ENCODE measurements around the gene PACS1. TPM values are rescaled to one million over a fixed set of nuclear protein-coding genes. Genes with fewer than 3 reads are reported as not detected.

Gene PACS1
- total RNA-seq, 1 experiment from 2014 or later = 33.5 TPM

- DNase-seq (ENCODE audit: unreplicated experiment) = no peak
- POLR2A ChIA-PET = interaction anchor here (0.7 to 1.5 kb wide), 5 partner anchors 37 to 1482 kb away, joined by 3 to 5 read pairs (median 3); partner anchors contain the start of gene PCNX3
- intact Hi-C loops (cut with micrococcal nuclease) = no loop called here
- no peaks in the 10 kb centered on the region for H3K9me3 Mint-ChIP-seq (ENCODE audit: unreplicated experiment)
- CTCF ChIA-PET = interaction anchor here (0.6 to 1.3 kb wide), 16 partner anchors 11 to 514 kb away, joined by 3 to 7 read pairs (median 4); no protein-coding TSS in a partner anchor
- TF ChIP-seq, protein P1, sequence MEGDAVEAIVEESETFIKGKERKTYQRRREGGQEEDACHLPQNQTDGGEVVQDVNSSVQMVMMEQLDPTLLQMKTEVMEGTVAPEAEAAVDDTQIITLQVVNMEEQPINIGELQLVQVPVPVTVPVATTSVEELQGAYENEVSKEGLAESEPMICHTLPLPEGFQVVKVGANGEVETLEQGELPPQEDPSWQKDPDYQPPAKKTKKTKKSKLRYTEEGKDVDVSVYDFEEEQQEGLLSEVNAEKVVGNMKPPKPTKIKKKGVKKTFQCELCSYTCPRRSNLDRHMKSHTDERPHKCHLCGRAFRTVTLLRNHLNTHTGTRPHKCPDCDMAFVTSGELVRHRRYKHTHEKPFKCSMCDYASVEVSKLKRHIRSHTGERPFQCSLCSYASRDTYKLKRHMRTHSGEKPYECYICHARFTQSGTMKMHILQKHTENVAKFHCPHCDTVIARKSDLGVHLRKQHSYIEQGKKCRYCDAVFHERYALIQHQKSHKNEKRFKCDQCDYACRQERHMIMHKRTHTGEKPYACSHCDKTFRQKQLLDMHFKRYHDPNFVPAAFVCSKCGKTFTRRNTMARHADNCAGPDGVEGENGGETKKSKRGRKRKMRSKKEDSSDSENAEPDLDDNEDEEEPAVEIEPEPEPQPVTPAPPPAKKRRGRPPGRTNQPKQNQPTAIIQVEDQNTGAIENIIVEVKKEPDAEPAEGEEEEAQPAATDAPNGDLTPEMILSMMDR (IDR thresholded peaks at IDR 0.05; ENCODE audit: unreplicated experiment) = no peak
- H3K4me1 Mint-ChIP-seq (ENCODE audit: insufficient read depth, unreplicated experiment) = peaks cover 12% of the 10 kb centered on the region
- TSS peak; percentile 27 for BruUV-seq (replicated peaks)
- H3K36me3 Mint-ChIP-seq (ENCODE audit: insufficient read depth, unreplicated experiment) = peaks cover 38% of the 10 kb centered on the region
- peak overlapping the region; percentile 79 for H3K4me3 Mint-ChIP-seq (ENCODE audit: unreplicated experiment)
- H3K27ac Mint-ChIP-seq (ENCODE audit: low read depth, unreplicated experiment) = no peak overlapping the region
- H3K27me3 Mint-ChIP-seq (ENCODE audit: insufficient read depth, unreplicated experiment) = no peaks in the 10 kb centered on the region
These were observed 189.2 kb downstream of the PACS1 start for GRCh38 chr11:66259225-66259624.

DNA sequence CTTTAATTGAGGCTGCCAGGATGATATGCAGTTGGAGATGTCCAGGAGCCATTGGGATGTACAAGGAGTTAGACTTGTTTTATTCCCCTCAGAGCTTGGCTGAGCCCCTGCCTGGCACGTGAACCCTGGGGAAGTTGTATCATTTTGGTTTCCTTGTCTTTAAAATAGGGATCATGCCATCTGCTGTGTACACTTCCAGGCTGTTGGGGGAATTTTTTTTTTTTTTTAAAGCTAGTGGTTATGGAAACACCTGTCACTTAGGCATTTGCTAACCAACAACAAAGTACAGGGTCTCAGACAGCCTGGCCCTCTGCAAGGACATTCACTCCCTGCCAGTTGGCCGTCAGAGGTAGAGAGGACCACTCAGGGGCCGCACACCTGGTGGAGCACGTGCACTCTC is 189.9 kb downstream of the PACS1 start:
- POLR2A ChIA-PET = interaction anchor here (0.6 kb wide), 1 partner anchor 359 kb away, joined by 3 read pairs; no protein-coding TSS in a partner anchor
- H3K27ac Mint-ChIP-seq (ENCODE audit: low read depth, unreplicated experiment) = no peak overlapping the region
- intact Hi-C loops (cut with micrococcal nuclease) = no loop called here
- no peaks in the 10 kb centered on the region for H3K9me3 Mint-ChIP-seq (ENCODE audit: unreplicated experiment)
- CTCF ChIA-PET = interaction anchor here (0.6 to 1.4 kb wide), 7 partner anchors 18 to 289 kb away, joined by 3 to 5 read pairs (median 3); no protein-coding TSS in a partner anchor
- peaks cover 38% of the 10 kb centered on the region for H3K36me3 Mint-ChIP-seq (ENCODE audit: insufficient read depth, unreplicated experiment)
- H3K27me3 Mint-ChIP-seq (ENCODE audit: insufficient read depth, unreplicated experiment) = no peaks in the 10 kb centered on the region
- no peak for DNase-seq (ENCODE audit: unreplicated experiment)
- H3K4me1 Mint-ChIP-seq (ENCODE audit: insufficient read depth, unreplicated experiment) = peaks cover 12% of the 10 kb centered on the region
- BruUV-seq (replicated peaks) = no TSS peak
- TF ChIP-seq, protein P1 (IDR thresholded peaks at IDR 0.05; ENCODE audit: unreplicated experiment) = no peak
- no peak overlapping the region for H3K4me3 Mint-ChIP-seq (ENCODE audit: unreplicated experiment)

DNA sequence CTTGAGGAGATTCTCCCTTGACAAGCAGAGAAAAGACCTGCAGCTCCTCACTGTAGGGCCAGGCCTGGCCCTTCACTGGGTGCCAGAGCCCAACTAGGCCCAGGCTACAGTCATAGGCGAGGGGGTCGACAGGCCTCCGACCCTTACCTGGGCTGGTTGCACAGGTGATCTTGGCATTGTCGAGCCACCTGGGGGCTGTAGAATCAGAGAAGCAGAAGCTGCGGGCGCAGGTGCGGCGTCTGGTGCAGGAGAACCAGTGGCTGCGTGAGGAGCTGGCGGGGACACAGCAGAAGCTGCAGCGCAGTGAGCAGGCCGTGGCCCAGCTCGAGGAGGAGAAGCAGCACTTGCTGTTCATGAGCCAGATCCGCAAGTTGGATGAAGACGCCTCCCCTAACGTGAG is 191.5 kb downstream of the PACS1 start:
- Mint-ChIP-seq H3K9me3 (ENCODE audit: unreplicated experiment) (no peaks in the 10 kb centered on the region), H3K36me3 (ENCODE audit: insufficient read depth, unreplicated experiment) (peaks cover 40% of the 10 kb centered on the region), H3K4me3 (ENCODE audit: unreplicated experiment) (no peak overlapping the region), H3K27ac (ENCODE audit: low read depth, unreplicated experiment) (no peak overlapping the region), H3K4me1 (ENCODE audit: insufficient read depth, unreplicated experiment) (peaks cover 11% of the 10 kb centered on the region), H3K27me3 (ENCODE audit: insufficient read depth, unreplicated experiment) (no peaks in the 10 kb centered on the region)
- BruUV-seq (replicated peaks) = no TSS peak
- TF ChIP-seq, protein P1 (IDR thresholded peaks at IDR 0.05; ENCODE audit: unreplicated experiment) = no peak
- ChIA-PET POLR2A (interaction anchor here (0.6 kb wide), 1 partner anchor 209 kb away, joined by 3 read pairs; the partner anchor contains the start of gene SF3B2), CTCF (interaction anchor here (1.3 to 1.4 kb wide), 3 partner anchors 20 to 40 kb away, joined by 3 to 7 read pairs (median 6); no protein-coding TSS in a partner anchor)
- intact Hi-C loops (cut with micrococcal nuclease) = no loop called here
- no peak for DNase-seq (ENCODE audit: unreplicated experiment)

DNA sequence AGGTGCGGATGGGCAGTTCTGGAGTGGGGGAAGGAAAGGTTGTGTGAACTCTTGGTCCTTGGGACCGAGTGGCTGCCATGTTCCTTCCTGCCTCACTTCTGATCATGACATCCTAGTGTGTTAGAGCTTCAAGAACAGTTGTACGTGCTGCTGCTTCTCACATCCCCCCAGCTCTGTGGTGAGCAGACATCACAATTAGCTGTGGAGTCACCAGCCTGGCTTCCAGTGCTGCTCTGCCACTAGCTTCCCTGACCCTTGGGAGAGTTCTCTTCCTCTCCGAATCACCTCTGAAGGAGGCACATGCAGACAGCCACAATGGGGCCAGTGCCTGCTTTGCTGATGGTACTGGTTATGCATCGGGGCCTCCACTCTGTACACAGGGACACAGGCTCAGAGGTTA is 192.1 kb downstream of the PACS1 start:
- H3K9me3 Mint-ChIP-seq (ENCODE audit: unreplicated experiment) = no peaks in the 10 kb centered on the region
- ChIA-PET CTCF (interaction anchor here (1.3 to 1.4 kb wide), 3 partner anchors 20 to 40 kb away, joined by 3 to 7 read pairs (median 6); no protein-coding TSS in a partner anchor), POLR2A (interaction anchor here (1.6 kb wide), 1 partner anchor 19 kb away, joined by 4 read pairs; no protein-coding TSS in a partner anchor)
- TF ChIP-seq, protein P1 (IDR thresholded peaks at IDR 0.05; ENCODE audit: unreplicated experiment) = no peak
- no peak overlapping the region for H3K27ac Mint-ChIP-seq (ENCODE audit: low read depth, unreplicated experiment)
- DNase-seq (ENCODE audit: unreplicated experiment) = no peak
- intact Hi-C loops (cut with micrococcal nuclease) = no loop called here
- H3K4me1 Mint-ChIP-seq (ENCODE audit: insufficient read depth, unreplicated experiment) = peaks cover 7% of the 10 kb centered on the region
- H3K4me3 Mint-ChIP-seq (ENCODE audit: unreplicated experiment) = no peak overlapping the region
- H3K27me3 Mint-ChIP-seq (ENCODE audit: insufficient read depth, unreplicated experiment) = no peaks in the 10 kb centered on the region
- peaks cover 46% of the 10 kb centered on the region for H3K36me3 Mint-ChIP-seq (ENCODE audit: insufficient read depth, unreplicated experiment)
- no TSS peak for BruUV-seq (replicated peaks)

All from MCF 10A (cell line).